HG03066 (cell line): ENCODE data around the gene GZMB.
"Not testable (repeated sequence)": the region's sequence is repeated elsewhere in the genome, so short reads cannot be mapped to it uniquely, and the experiment has no call there.

ENCODE experiments used
- ATAC-seq: cut with Tn5 transposase; IDR thresholded peaks from one replicate; pipeline ENCODE4 v1.9.1; 2021; ENCODE audit warnings: low read depth; ENCODE audit not compliant: unreplicated experiment

Gene GZMB

GRCh38 chr14:24631749-24632335, 2.1 kb downstream of the GZMB start:
- ATAC-seq: no peak

DNA sequence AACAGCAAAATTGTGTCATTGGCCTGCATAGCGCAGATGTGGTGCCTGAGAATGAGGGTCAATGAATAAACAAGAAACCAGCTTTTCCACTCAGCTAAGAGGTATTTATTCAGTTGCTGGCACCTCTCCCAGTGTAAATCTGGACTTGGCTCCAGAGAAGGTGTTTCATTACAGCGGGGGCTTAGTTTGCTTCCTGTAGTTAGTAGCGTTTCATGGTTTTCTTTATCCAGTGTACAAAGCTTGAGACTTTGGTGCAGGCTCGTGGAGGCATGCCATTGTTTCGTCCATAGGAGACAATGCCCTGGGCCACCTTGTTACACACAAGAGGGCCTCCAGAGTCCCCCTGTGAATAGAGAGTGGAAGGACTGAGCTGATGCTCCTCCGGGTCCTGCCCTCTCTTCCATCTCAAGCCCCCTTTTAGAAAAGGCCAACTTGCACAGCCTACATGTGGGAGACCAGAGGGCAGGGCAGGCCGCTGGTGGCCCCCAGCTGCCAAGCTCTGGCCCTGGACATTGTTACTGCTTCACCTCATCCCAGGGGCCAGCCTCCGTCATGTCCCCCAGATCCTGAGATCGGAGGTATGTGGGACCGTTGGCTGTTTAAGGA, 3.0 kb downstream of the GZMB start:
- no peak for ATAC-seq

DNA sequence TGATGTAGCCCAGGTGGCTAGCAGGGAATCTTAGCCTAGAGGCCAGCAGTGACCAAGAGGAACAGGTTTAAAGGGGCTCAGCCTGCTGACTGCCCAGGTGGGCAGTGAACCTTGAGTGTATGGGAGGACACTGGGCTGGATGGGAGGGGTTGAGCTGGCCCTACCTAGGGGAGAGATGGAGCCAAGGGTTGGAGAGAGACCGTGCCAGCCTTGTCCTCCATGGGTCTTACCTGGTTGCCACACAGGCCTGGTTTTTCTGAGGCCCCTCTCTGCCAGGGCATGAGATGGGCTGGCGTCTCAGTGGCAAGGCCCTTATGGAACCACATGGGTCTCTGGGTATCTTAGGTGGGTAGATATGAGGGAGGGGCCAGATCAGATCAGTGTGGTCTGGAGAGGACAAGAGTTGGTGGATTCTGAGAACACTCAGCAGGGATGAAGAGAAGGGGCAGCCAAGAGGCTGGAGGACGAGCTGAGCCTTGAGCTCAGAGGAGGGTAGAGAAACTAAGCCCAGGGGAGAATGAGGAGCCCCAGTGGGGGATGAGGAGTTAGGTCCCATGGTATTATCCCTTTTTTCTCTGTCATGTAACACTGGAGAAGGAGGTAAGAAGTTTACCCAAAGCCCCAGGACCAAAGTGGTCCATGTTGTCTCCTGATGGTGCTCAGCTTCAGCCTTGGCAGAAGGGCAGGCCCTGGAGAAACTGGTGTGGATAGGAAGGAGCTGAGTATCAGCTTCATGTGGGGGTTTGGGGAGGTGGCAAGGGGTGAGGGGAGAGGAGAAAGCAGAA, 3.7 kb downstream of the GZMB start:
- ATAC-seq: no peak

GRCh38 chr14:24629521-24629920, 4.5 kb downstream of the GZMB start:
- no peak for ATAC-seq

- ATAC-seq: no peak
Measured at GRCh38 chr14:24613747-24614146, 20.2 kb downstream of the GZMB start.

DNA sequence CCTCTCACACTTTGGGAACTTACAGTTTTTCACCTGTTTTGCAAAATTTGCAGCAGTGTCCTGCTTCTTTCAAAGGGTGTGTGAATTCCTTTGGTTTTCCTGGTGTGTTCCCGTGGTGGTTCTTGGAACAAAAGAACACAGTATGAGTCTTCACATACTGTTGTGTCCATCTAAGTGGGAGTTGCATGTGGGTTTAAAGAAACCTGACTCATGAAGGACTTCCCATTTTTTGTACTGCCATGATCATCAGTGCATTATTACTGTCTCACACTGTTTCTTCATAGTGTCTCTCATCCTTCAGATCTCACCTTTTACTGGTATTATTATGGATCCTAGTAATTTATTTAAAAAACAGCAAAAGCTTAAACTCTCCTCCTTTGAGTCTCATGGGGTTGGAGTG, 20.7 kb downstream of the GZMB start:
- ATAC-seq: no peak

DNA sequence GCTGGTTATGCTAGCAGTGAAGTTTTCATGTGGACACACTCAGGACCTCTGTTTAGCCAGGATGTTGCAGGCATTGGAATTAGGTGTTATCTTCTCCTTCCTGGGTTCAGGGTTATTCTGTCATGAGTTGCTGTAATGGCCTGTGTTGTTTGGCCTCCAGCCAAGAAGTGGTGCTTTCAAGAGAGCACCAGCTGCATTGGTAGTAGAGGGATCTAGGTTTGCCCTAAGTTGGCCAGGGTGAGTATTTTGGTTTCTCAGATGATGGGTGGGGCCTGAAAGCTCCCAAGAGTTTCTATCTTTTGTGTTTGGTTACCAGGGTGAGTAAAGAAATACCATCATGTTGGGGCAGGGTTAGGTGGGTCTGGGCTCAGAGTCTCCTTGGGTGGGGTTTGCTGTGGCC, 21.8 kb downstream of the GZMB start:
- ATAC-seq: no peak

- no peak for ATAC-seq
Measured at GRCh38 chr14:24609655-24610344, 24.2 kb downstream of the GZMB start, which contains the start of gene GZMH. GZMH (minus strand) TSS chr14:24609685; CDS start chr14:24609613, 72 bp downstream.

DNA sequence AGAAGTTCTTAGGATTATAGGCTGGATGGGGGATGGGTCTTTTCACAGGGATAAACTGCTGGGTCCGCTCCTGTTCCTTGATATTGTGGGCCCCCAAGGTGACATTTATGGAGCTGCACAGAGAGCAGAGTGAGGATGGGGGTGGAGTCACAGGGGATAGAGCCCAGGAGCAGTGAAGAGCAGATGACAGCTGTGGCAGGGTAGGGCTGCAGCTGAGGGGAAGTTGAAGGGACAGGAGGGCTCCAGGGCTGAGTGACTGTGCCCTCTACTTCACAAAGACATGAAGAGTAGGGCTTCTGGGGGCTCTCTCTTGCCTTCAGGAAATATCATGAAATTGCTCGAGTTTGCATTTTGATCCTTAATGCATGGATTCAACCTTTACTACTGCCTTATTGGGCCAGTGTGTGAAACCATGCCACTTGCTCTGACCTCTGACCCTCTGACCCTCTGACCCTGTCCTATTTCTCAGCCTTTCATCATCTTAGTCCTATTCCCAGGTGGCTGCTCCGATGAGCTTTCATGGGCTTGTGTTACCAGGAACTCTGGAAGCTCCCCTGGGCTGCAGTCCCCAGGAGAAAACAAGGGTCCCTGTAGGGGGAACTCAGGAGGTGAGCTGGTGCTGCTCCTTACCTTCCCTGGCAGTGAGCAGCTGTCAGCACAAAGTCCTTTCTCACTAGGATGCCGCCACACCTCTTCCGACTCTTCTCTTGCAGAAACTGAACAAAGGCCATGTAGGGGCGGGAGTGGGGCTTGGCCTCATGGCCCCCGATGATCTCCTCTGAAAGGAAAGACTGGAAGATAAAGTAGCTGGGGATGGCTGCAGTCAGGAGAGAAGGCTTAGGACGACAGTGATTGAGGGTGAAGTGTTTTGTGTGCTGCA, 26.1 kb downstream of the GZMB start:
- no peak for ATAC-seq

DNA sequence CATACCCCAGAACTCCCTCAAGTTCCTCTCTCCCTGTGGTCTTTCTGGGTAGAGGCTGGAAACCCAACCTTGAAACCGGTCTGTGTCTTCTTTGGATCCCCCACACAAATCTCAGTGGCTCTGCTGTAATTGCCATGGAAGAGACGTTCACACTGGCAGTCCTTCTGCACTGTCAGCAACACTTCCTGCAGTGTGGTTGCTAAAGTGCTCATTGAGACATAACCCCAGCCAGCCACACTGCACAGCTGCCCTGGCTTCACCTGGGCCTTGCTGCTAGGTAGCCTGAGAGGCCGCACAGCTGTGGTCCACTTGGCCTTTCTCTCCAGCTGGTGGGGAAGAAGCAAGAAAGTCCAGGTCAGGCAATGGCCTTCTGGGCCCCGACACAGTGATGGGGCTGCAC, 26.9 kb downstream of the GZMB start:
- no peak for ATAC-seq

DNA sequence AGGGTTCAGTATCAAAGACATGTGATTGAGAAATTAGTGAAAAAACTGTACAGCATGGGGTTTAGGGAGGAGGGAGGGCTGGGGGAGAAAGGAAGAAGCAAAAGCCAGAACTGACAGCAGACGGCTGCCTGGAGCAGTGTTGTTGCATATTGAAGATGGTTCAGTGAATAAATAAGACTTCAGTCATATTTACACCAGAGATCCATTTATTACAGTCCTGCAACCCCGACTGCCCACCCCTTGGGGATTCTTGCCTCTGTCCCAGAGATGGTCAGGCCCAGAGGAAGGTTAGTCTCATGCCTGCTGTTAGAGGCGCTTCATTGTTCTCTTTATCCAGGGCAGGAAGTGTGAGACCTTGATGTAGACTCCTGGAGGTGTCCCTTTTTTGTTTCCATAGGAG, 27.7 kb downstream of the GZMB start:
- ATAC-seq: no peak

DNA sequence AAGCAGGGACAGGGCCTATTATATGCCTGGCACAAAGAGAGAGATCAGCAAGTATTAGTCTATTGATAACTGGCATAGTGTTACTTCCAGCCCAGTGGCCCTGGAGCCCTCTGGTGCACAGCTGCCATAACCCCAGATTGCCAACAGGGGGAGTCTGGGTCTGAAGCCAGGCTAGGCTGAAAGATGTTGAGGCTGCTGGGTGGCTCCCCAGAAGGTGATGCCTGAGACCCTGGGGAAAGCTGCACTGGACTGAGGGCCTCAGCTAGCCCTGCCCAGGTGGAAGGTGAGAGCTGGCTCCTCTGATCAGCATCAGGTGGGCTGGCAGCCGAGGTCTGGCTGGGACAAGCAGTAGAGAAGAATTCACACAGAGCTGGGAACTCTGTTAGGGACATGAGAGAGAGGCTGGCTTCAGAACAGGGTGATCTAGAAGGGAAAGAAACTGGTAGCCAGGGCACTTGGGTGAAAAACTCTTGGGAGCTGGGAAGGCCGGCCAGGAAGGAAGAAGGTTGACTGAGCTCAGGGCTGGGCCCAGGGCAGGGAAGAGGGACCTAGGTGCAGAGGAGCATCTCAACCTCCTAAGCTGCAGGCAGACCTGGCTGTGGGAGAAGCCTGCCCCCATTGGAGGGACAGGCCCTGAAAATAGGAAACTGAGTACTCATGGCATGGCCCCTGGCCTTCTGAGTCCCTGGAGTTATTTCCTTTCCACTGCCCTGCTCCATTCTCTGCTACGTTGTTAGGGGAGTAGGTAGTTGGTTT, 28.4 kb downstream of the GZMB start:
- ATAC-seq: peak; percentile 81

DNA sequence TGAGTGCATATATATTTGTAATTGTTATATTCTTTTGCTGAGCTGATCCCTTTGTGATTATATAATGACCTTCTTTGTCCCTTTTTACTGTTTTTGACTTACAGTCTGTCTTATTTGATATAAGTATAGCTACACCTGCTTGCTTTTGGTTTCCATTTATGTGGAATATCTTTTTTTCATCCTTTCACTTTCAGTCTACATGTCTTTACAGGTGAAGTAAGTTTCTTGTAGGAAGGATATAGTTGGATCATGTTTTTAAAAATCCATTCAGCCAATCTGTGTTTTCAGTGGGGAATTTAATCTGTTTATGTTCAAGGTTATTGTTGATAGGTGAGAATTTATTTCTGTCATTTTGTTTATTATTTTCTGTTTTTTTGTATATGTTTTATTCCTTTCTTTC, 36.6 kb downstream of the GZMB start:
- no peak for ATAC-seq

DNA sequence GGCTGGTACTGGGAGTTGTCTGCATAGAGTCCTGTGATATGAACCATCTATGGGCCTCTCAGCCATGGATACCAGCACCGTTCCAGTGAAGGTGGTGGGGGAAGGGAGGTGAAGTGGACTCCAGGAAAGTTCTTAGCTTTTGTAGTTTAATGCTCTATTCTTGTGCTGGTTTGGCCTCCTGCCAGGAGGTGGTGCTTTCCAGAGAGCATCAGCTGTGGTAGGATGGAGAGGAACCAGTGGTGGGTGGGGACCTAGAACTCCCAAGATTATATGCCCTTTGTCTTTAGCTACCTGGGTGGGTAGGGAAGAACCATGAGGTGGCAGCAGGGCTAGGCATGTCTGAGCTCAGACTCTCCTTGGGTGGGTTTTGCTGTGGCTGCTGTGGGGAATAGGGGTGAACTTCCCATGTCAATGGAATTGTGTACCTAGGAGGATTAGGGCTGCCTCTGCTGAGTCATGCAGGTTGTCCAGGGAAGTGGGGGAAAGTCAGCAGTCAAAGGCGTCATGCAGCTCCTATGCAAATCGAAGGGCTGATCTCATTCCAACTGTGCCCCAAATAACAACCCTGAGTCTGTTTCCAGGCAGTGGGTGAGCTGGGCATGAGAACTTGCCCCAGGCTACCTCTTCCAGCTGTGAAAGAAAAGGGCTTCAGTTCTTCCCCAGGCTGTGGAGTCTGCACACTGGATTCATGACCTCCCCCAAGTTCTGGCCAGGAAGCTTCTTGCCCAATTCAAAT, 38.7 kb downstream of the GZMB start:
- ATAC-seq: no peak

DNA sequence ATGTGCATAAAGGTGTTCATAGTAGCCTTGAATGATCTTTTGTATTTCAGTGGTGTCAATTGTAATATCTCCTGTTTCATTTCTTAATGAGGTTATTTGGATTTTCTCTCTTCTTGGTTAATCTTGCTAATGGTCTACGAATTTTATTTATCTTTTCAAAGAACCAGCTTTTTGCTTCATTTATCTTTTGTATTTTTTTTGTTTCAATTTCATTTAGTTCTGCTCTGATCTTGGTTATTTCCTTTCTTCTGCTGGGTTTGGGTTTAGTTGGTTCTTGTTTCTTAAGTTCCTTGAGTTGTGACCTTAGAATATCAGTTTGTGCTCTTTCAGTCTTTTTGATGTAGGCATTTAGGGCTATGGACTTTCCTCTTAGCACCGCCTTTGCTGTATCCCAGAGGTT, 43.0 kb downstream of the GZMB start:
- not testable (repeated sequence) for ATAC-seq

- not testable (repeated sequence) for ATAC-seq
Measured at GRCh38 chr14:24584402-24584801, 49.6 kb downstream of the GZMB start.
